GM12878 (cell line): ENCODE results near the gene CXCL1.

Experiments
- EP300 ChIP-seq, 2 experiments: fragments of 150-350 bp in 1 of 2; IDR thresholded peaks; 2 replicates each; pipeline ENCODE4 v1.6.1; 2011 to 2012; ENCODE audit warnings: low read depth in 2 of 2, low read length in 2 of 2, borderline replicate concordance in 1 of 2, improper control_type of control experiment in 1 of 2, inconsistent platforms in 1 of 2; ENCODE audit not compliant: control insufficient read depth in 1 of 2
- RAD21 ChIP-seq: IDR thresholded peaks from 2 replicates; pipeline ENCODE4 v1.6.1; 2011; ENCODE audit warnings: mild to moderate bottlenecking, low read depth, low read length, moderate library complexity; ENCODE audit not compliant: insufficient read depth
- ZZZ3 ChIP-seq: IDR thresholded peaks from 2 replicates; pipeline ENCODE4 v1.6.1; 2011; ENCODE audit warnings: low read depth; ENCODE audit not compliant: control insufficient read depth, insufficient read length
- TF ChIP-seq, protein P1 (sequence below), 3 experiments: IDR thresholded peaks in 2 of 3; conservative IDR thresholded peaks in 1 of 3; 2 replicates each; pipeline ENCODE4 v1.5.1; 2011; ENCODE audit warnings: low read depth in 3 of 3, low read length in 3 of 3, mild to moderate bottlenecking in 3 of 3, control low read depth in 2 of 3, moderate library complexity in 2 of 3, inconsistent platforms in 1 of 3, mixed read lengths in 1 of 3; ENCODE audit not compliant: control insufficient read depth in 2 of 3, insufficient read depth in 1 of 3; ENCODE audit errors: extremely low read depth in 1 of 3
- TF ChIP-seq, protein P2 (sequence below): IDR thresholded peaks from 2 replicates; pipeline ENCODE4 v1.6.1; 2011; ENCODE audit warnings: low read depth, mild to moderate bottlenecking, low read length, moderate library complexity, borderline replicate concordance; ENCODE audit errors: extremely low read depth
- TF ChIP-seq, protein P3 (sequence below): IDR thresholded peaks from 2 replicates; pipeline ENCODE4 v1.6.1; 2011; ENCODE audit warnings: mild to moderate bottlenecking, low read depth, low read length, moderate library complexity; ENCODE audit not compliant: insufficient replicate concordance
- TF ChIP-seq, protein P4 (sequence below): fragments of 450-650 bp; formaldehyde crosslinking; IDR thresholded peaks from 2 replicates; pipeline ENCODE4 v1.4.0; 2020; ENCODE audit warnings: mild to moderate bottlenecking, moderate library complexity

DNA sequence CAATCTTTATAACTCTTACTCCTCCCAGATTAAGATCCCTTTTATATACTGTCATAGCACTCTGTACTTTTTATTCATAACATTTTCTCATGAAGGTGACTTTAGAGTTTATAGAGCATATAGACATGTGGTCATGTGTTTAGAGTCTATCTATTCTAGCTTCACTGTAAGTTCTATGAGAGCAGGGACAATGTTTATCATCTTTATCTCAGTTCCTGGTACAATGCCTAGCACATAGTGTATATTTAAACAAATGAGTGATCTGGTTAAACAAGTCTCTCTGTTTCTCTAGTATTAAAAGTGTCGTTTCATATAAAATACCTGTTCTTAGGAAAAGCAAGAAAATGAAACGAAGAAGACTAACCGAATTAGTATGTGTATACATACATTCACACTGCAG lies 29.5 kb upstream of the CXCL1 start:
- no peak for TF ChIP-seq EP300 (IDR thresholded peaks at IDR 0.05; ENCODE audit: borderline replicate concordance in 1 of 2, control insufficient read depth in 1 of 2, low read depth in 2 of 2, low read length in 2 of 2)
- TF ChIP-seq, protein P1, sequence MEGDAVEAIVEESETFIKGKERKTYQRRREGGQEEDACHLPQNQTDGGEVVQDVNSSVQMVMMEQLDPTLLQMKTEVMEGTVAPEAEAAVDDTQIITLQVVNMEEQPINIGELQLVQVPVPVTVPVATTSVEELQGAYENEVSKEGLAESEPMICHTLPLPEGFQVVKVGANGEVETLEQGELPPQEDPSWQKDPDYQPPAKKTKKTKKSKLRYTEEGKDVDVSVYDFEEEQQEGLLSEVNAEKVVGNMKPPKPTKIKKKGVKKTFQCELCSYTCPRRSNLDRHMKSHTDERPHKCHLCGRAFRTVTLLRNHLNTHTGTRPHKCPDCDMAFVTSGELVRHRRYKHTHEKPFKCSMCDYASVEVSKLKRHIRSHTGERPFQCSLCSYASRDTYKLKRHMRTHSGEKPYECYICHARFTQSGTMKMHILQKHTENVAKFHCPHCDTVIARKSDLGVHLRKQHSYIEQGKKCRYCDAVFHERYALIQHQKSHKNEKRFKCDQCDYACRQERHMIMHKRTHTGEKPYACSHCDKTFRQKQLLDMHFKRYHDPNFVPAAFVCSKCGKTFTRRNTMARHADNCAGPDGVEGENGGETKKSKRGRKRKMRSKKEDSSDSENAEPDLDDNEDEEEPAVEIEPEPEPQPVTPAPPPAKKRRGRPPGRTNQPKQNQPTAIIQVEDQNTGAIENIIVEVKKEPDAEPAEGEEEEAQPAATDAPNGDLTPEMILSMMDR (IDR thresholded peaks at IDR 0.05 in 2 of 3, conservative IDR thresholded peaks at IDR 0.05 in 1 of 3; ENCODE audit: control insufficient read depth in 2 of 3, extremely low read depth in 1 of 3, insufficient read depth in 1 of 3, low read depth in 3 of 3, low read length in 3 of 3): no peak
- TF ChIP-seq RAD21: no peak
- no peak for TF ChIP-seq ZZZ3
- TF ChIP-seq, protein P2, sequence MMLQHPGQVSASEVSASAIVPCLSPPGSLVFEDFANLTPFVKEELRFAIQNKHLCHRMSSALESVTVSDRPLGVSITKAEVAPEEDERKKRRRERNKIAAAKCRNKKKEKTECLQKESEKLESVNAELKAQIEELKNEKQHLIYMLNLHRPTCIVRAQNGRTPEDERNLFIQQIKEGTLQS: no peak
- TF ChIP-seq, protein P3, sequence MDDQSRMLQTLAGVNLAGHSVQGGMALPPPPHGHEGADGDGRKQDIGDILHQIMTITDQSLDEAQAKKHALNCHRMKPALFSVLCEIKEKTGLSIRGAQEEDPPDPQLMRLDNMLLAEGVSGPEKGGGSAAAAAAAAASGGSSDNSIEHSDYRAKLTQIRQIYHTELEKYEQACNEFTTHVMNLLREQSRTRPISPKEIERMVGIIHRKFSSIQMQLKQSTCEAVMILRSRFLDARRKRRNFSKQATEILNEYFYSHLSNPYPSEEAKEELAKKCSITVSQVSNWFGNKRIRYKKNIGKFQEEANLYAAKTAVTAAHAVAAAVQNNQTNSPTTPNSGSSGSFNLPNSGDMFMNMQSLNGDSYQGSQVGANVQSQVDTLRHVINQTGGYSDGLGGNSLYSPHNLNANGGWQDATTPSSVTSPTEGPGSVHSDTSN: no peak
- TF ChIP-seq, protein P4, sequence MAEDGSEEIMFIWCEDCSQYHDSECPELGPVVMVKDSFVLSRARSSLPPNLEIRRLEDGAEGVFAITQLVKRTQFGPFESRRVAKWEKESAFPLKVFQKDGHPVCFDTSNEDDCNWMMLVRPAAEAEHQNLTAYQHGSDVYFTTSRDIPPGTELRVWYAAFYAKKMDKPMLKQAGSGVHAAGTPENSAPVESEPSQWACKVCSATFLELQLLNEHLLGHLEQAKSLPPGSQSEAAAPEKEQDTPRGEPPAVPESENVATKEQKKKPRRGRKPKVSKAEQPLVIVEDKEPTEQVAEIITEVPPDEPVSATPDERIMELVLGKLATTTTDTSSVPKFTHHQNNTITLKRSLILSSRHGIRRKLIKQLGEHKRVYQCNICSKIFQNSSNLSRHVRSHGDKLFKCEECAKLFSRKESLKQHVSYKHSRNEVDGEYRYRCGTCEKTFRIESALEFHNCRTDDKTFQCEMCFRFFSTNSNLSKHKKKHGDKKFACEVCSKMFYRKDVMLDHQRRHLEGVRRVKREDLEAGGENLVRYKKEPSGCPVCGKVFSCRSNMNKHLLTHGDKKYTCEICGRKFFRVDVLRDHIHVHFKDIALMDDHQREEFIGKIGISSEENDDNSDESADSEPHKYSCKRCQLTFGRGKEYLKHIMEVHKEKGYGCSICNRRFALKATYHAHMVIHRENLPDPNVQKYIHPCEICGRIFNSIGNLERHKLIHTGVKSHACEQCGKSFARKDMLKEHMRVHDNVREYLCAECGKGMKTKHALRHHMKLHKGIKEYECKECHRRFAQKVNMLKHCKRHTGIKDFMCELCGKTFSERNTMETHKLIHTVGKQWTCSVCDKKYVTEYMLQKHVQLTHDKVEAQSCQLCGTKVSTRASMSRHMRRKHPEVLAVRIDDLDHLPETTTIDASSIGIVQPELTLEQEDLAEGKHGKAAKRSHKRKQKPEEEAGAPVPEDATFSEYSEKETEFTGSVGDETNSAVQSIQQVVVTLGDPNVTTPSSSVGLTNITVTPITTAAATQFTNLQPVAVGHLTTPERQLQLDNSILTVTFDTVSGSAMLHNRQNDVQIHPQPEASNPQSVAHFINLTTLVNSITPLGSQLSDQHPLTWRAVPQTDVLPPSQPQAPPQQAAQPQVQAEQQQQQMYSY: no peak
